TTC549 (cell line): ENCODE data around the gene CTBP2.

Source experiments
- FAIRE-seq: peaks from 2 replicates; lab custom pipeline; 2012; peaks lifted over from hg19 to GRCh38; lab: Jason Lieb, UNC

CTBP2 gene

GRCh38 chr10:125023255-125023654 is 137.1 kb downstream of the CTBP2 start:
- FAIRE-seq: no peak

DNA sequence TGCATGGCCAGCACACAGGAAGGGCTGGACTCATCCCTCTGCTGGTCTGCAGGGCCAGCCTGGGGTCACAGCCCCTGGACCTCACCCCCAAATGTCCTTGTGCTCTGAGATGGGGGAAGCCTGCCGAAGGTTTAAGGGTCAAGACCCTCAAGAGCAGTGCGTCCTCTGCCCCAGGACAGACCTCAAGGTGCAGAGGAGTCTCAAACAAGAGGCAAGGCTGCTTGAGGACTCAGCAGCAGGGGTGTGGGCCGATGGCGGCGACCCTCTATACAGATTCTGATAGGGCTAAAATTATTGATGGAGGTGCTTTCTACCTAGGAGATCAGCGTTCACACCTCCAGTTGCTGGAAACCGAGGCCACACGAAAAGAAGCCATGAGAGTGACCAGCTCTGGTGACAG is 137.7 kb downstream of the CTBP2 start:
- no peak for FAIRE-seq

DNA sequence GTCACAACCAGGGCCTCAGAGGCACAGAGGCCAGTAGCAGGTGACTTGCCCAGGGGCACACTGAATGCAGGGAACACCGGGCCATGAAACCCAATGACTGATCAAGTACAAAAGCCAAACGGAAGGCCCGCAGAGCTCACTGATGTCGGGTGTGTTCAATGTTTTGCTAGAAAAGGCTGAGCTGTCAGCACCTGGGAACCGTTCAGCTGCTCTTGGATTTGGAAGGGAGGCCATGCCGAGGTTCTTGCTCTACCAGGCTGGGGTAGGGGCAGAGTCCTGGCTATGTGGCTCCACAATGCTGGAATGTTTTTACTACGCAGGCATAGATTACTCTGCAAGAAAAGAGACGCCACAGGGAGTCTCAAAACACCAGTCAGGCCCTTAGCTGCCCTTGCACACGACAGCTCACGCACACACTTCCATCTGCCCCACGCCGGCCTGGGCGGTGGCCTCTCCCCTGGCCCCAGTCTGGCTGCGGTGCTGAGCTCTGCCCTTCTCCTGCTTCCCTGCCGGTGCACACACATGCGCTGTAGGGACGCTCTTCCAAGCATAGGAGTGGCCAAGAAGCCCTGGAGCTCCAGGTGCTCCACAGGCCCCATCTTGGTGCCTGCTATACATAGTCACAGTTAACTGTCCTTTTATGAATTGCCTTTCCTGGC is 138.5 kb downstream of the CTBP2 start:
- no peak for FAIRE-seq

- FAIRE-seq: no peak
These were observed 139.5 kb downstream of the CTBP2 start for GRCh38 chr10:125020871-125021270.

DNA sequence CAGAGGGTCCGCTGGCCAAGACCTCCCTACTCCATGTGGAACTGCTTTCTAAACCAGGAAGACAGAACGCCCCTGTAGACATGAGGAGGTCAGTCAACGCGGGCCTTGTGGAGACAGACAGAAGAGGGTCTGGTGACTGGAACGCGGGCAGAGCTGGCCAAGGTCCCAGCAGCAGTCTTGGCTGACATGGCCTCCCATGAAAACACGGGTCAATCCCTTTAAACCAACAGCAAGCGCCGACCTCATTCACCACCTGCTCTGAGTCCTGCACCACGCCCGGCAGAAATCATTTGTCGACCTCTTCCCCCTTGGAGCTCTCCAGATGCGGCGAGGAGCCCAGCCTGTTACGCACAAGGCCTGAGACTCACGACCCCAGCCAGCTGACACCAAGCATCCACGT is 140.0 kb downstream of the CTBP2 start:
- FAIRE-seq: no peak

DNA sequence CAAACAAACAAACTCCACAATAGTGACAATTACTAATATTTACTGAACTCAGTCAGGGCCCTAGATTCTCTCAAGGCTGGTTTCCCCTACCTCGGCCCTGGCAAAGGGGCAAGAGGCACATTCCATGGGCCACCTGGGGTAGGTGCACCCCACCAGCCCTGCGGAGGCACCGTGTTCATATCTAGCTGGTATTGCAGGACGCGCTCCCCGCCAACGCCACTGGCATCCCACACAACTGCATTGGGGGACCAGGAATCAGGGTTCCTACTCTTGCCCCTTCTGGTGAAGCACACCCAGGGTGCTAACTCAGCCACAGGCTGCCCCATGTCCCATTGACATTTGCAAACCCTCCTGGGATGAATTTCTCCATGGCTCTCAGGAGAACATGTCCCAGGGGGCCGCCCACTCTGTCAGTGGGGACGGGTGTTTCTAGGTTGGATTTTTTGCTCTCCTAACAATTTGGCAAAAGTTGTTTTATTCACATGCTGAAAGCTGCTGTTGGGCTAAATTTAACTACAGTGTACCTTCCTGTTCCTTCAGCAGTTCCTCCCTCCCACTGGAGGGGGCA is 141.7 kb downstream of the CTBP2 start:
- no peak for FAIRE-seq

- FAIRE-seq: no peak
These were observed 142.6 kb downstream of the CTBP2 start for GRCh38 chr10:125017547-125018298.

- FAIRE-seq: no peak
These were observed 143.7 kb downstream of the CTBP2 start for GRCh38 chr10:125016611-125017202.

DNA sequence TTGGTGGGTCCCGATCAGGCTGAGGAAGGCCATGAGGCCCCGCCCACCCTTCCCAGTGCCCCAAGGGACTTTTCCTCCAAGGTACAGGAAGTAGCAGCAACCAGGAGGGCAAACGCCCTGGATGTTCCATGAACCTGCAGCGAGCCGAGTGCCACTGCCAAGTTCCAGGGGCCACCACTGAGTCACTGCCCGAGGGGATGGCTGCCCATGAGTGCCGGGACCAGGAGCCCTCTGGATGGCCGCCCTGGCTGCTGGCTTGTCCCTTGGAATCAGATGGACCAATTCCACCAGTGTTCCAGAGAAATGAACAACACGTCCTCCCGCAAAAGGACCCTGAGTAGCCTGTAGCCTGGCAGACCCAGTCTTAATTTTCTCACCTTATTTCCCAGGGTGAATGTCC is 144.2 kb downstream of the CTBP2 start:
- FAIRE-seq: no peak

GRCh38 chr10:125015356-125015944 is 144.9 kb downstream of the CTBP2 start:
- no peak for FAIRE-seq

- no peak for FAIRE-seq
These were observed 145.5 kb downstream of the CTBP2 start for GRCh38 chr10:125014836-125015355.

GRCh38 chr10:125014086-125014830 is 146.1 kb downstream of the CTBP2 start:
- FAIRE-seq: no peak

DNA sequence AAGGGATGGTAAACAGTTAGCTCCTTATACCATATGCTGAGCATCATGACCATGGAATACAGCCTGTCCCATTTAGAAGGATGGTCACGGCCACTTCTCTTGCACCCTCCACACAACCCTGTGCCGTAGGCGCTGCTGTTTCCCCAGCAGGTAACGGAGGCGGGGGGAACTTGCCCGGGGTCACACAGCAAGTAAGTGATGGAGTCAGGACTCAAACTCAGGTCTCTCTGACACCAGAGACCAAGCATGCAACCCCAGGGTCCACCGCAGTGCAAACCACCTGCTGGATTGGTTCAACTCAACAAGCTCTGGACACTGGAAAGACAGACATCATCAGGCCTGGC is 146.9 kb downstream of the CTBP2 start:
- FAIRE-seq: no peak

- no peak for FAIRE-seq
These were observed 147.4 kb downstream of the CTBP2 start for GRCh38 chr10:125012851-125013528.

DNA sequence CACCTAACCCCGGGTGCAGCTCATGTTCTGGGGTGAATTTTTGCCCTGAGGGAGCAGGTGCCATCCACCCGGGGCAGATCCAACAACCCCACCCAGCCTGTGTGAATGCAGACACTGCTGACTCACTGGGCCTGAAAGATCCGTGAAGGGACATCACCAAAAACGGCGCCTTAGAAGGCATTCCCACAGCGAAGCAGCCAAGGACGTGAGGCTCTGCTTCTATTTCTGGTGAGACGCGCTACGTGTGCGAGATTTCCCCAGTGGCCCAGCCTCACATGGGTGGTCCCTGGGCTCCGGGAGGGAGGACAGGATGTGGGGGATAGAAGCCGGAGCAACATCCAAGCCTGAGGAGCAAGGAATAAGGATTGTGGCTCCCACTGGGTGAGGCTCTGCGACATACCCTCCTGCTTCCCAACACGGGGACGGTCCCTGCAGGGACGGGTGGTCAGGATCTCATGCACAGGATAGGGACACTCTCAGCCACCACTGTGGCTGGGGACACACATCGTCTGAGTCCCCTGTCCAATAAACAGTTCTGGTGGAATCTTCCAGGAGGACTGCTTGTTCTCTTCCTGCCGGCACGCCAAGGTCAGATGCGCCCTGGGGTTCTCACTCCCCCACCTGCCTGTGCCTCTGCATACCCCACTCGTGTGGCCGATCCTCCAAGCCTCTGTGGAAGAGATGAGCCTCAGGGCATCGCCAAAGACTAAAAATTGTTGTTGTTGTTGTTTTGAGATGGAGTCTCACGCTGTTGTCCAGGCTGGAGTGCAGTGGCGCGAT is 148.2 kb downstream of the CTBP2 start:
- FAIRE-seq: no peak

- FAIRE-seq: no peak
These were observed 149.0 kb downstream of the CTBP2 start for GRCh38 chr10:125011171-125011925.

DNA sequence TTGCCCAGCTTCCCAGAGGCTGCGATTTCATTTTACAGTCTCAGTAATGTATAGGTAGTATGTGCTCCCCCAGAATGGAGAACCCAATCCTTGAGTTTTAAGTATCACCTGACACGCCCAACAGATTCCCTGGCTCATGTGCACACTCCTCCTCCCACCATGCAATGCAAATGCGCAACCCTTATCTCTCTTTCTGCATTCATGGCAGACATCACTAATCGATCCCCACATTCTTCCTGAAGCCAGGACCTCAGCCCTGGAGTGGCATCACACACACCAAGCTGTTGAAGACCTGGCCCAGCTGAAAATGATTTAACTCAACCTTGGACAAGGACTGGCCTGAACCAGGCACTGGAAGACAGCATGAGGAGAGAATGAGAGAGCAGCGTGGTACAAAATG is 150.0 kb downstream of the CTBP2 start:
- no peak for FAIRE-seq

- no peak for FAIRE-seq
These were observed 150.7 kb downstream of the CTBP2 start for GRCh38 chr10:125009661-125010161.
